Fibroblast of lung (primary cell): ENCODE results near the gene TMEM250. TPM values are rescaled to one million over a fixed set of nuclear protein-coding genes. Genes with fewer than 3 reads are reported as not detected.

Experiments
- DNase-seq, 2 donors: peaks; one replicate each; pipeline versions ENCODE4 v3.0.0 to v3.0.0-alpha.2; 2010; ENCODE audit warnings: low read depth in 2 of 2
- H2AFZ ChIP-seq: 2 replicates; pipeline ENCODE4 v1.5.1; 2012; ENCODE audit warnings: low read length, control low read depth, inconsistent platforms
- H3K27ac ChIP-seq: 2 replicates; pipeline ENCODE4 v1.5.1; 2011; ENCODE audit warnings: low read length, control low read depth; ENCODE audit not compliant: insufficient read depth
- H3K27me3 ChIP-seq: 2 replicates; pipeline ENCODE4 v1.5.1; 2011; ENCODE audit warnings: mild to moderate bottlenecking, low read length; ENCODE audit not compliant: control insufficient read depth, insufficient read depth
- H3K36me3 ChIP-seq: 2 replicates; pipeline ENCODE4 v1.5.1; 2011; ENCODE audit warnings: low read length; ENCODE audit not compliant: control insufficient read depth, insufficient read depth
- H3K4me1 ChIP-seq: 2 replicates; pipeline ENCODE4 v1.5.1; 2011; ENCODE audit warnings: low read length; ENCODE audit not compliant: control insufficient read depth, insufficient read depth; ENCODE audit errors: extremely low read depth
- H3K4me2 ChIP-seq: 2 replicates; pipeline ENCODE4 v1.5.1; 2011; ENCODE audit warnings: low read length, control low read depth; ENCODE audit not compliant: insufficient read depth; ENCODE audit errors: extremely low read depth
- H3K4me3 ChIP-seq, 4 experiments: fragments of 200-600 bp in 1 of 4; sonication (generic) in 1 of 4; replicated peaks in 1 of 4; 2 replicates each; pipeline ENCODE4 v1.5.1; 2011 to 2016; ENCODE audit warnings: low read length in 4 of 4, low read depth in 3 of 4, mild to moderate bottlenecking in 3 of 4, control low read depth in 2 of 4, inconsistent platforms in 1 of 4, mixed read lengths in 1 of 4; ENCODE audit not compliant: insufficient read depth in 1 of 4; ENCODE audit errors: control extremely low read depth in 1 of 4
- H3K79me2 ChIP-seq: 2 replicates; pipeline ENCODE4 v1.5.1; 2012; ENCODE audit warnings: mild to moderate bottlenecking, low read length, inconsistent platforms; ENCODE audit not compliant: control insufficient read depth, insufficient read depth
- H3K9ac ChIP-seq: 2 replicates; pipeline ENCODE4 v1.5.1; 2011; ENCODE audit warnings: mild to moderate bottlenecking, low read length, control low read depth; ENCODE audit not compliant: insufficient read depth
- H3K9me3 ChIP-seq: 2 replicates; pipeline ENCODE4 v1.5.1; 2012; ENCODE audit warnings: low read depth, low read length; ENCODE audit not compliant: control insufficient read depth, insufficient read depth
- H4K20me1 ChIP-seq: 2 replicates; pipeline ENCODE4 v1.5.1; 2011; ENCODE audit warnings: low read length; ENCODE audit not compliant: control insufficient read depth, insufficient read depth; ENCODE audit errors: extremely low read depth
- EZH2 ChIP-seq: IDR thresholded peaks from 2 replicates; pipeline ENCODE4 v1.5.1; 2012; ENCODE audit warnings: low read length, control low read depth, mild to moderate bottlenecking; ENCODE audit errors: missing control alignments
- polyA plus RNA-seq, 2 donors: library from polyadenylated mRNA; depleted of rRNA in 1 of 2; stranded (reverse) in 1 of 2; unstranded in 1 of 2; fragments of >200 nt; gene quantifications; 2 replicates each; pipeline ENCODE4 v1.2.1, GENCODE V29; 2011 to 2012; ENCODE audit warnings: missing spikeins in 1 of 2
- total RNA-seq: library from RNA; depleted of rRNA; stranded (reverse); fragments of >200 nt; gene quantifications from 2 replicates; pipeline ENCODE4 v1.2.1, GENCODE V29; 2014
- TF ChIP-seq, protein P1 (sequence below), 2 donors: IDR thresholded peaks in 1 of 2; conservative IDR thresholded peaks in 1 of 2; 1 replicate in 1 of 2; 2 replicates in 1 of 2; pipeline ENCODE4 v1.5.1; 2011 to 2012; ENCODE audit warnings: low read length in 2 of 2, control low read depth in 1 of 2, inconsistent platforms in 1 of 2, low read depth in 1 of 2, mild to moderate bottlenecking in 1 of 2

The TMEM250 gene
- total and polyA plus RNA-seq, 2 donors (not counting 1 experiment from before 2014, with no cell fraction given), result 13.3 to 43.3 TPM

GRCh38 chr9:136160381-136160841, 41.7 kb upstream of the TMEM250 start:
- no peak overlapping the region for H3K4me2 ChIP-seq
- H4K20me1 ChIP-seq, result no peaks in the 10 kb centered on the region
- no peaks in the 10 kb centered on the region for H3K36me3 ChIP-seq
- no peaks in the 10 kb centered on the region for H3K79me2 ChIP-seq
- H3K9me3 ChIP-seq, result no peaks in the 10 kb centered on the region
- H3K4me1 ChIP-seq, result no peaks in the 10 kb centered on the region
- no peak overlapping the region for H3K9ac ChIP-seq
- no peak overlapping the region for H3K4me3 ChIP-seq
- no peak for DNase-seq
- no peak for TF ChIP-seq EZH2
- TF ChIP-seq, protein P1, sequence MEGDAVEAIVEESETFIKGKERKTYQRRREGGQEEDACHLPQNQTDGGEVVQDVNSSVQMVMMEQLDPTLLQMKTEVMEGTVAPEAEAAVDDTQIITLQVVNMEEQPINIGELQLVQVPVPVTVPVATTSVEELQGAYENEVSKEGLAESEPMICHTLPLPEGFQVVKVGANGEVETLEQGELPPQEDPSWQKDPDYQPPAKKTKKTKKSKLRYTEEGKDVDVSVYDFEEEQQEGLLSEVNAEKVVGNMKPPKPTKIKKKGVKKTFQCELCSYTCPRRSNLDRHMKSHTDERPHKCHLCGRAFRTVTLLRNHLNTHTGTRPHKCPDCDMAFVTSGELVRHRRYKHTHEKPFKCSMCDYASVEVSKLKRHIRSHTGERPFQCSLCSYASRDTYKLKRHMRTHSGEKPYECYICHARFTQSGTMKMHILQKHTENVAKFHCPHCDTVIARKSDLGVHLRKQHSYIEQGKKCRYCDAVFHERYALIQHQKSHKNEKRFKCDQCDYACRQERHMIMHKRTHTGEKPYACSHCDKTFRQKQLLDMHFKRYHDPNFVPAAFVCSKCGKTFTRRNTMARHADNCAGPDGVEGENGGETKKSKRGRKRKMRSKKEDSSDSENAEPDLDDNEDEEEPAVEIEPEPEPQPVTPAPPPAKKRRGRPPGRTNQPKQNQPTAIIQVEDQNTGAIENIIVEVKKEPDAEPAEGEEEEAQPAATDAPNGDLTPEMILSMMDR (conservative IDR thresholded peaks at IDR 0.05 in 1 of 2, IDR thresholded peaks at IDR 0.05 in 1 of 2; ENCODE audit: low read depth in 1 of 2, low read length in 2 of 2), result no peak
- H3K27me3 ChIP-seq, result peaks cover 11% of the 10 kb centered on the region
- no peak overlapping the region for H2AFZ ChIP-seq
- no peak overlapping the region for H3K27ac ChIP-seq

GRCh38 chr9:136159851-136160250, 41.2 kb upstream of the TMEM250 start:
- DNase-seq, result no peak

DNA sequence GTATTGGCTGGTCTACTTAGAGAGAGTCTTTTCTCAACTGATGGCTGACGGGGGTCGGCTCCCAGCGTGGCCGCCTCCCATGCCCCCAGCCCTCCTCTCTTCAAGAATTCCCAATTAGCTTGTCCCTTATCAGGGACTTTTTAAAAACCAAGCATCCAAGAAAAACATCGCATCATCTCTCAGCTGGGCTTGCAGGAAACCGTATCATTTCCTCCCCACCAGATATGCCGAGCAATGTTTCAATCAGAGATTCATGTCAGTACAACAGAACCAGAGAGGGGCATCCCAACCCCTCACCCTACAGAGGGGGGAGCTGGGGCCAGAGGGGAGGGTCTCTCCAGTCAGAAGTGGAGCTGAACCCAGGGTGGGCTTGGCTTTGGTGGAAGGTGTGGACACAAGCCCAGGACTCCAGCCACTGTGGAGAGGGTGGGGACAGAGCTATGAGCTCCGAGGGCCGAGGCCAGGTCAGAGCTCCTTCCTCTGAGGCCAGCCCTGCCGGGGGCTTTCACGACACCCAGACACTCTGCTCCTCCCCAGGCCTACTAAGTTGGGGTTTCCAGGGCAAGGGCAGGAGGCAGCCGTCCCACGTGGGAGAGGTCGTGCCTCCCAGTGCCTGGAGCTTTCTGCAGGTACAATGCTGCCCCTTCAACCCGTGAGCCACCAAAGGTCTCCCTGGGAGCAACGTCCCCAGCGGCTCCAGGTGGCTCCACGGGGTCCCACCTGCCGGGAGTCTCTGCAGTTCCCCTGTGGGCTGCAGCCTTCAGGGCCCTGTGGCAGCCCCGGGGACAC, 39.0 kb upstream of the TMEM250 start:
- H3K4me1 ChIP-seq, result no peaks in the 10 kb centered on the region
- no peak overlapping the region for H3K4me2 ChIP-seq
- peak in 1 of 2 donors; percentile 7 for DNase-seq
- H3K27me3 ChIP-seq, result peaks cover 14% of the 10 kb centered on the region
- H3K9me3 ChIP-seq, result no peaks in the 10 kb centered on the region
- TF ChIP-seq EZH2, result no peak
- TF ChIP-seq, protein P1 (conservative IDR thresholded peaks at IDR 0.05 in 1 of 2, IDR thresholded peaks at IDR 0.05 in 1 of 2; ENCODE audit: low read depth in 1 of 2, low read length in 2 of 2), result no peak
- H4K20me1 ChIP-seq, result no peaks in the 10 kb centered on the region
- H3K4me3 ChIP-seq, result no peak overlapping the region
- no peak overlapping the region for H3K27ac ChIP-seq
- H3K79me2 ChIP-seq, result no peaks in the 10 kb centered on the region
- H3K9ac ChIP-seq, result no peak overlapping the region
- H3K36me3 ChIP-seq, result no peaks in the 10 kb centered on the region
- no peak overlapping the region for H2AFZ ChIP-seq

More at GRCh38 chr9:136159851-136160250, 41.2 kb upstream of the TMEM250 start:
- Histone ChIP-seq H3K4me2 (no peak overlapping the region), H3K27ac (no peak overlapping the region), H3K9me3 (no peaks in the 10 kb centered on the region), H3K36me3 (no peaks in the 10 kb centered on the region), H3K4me3 (no peak overlapping the region), H3K9ac (no peak overlapping the region), H3K79me2 (no peaks in the 10 kb centered on the region), H4K20me1 (no peaks in the 10 kb centered on the region), H3K4me1 (no peaks in the 10 kb centered on the region), H3K27me3 (peaks cover 14% of the 10 kb centered on the region), H2AFZ (no peak overlapping the region)
- no peak for TF ChIP-seq EZH2
- TF ChIP-seq, protein P1 (conservative IDR thresholded peaks at IDR 0.05 in 1 of 2, IDR thresholded peaks at IDR 0.05 in 1 of 2; ENCODE audit: low read depth in 1 of 2, low read length in 2 of 2), result no peak
